Measurements from ENCODE around the gene ESYT3.
"Not testable (repeated sequence)": the region's sequence is repeated elsewhere in the genome, so short reads cannot be mapped to it uniquely, and the experiment has no call there.

ESYT3 gene

GRCh38 chr3:138408751-138409570 lies 25.5 kb upstream of the ESYT3 start:
- DNase-seq (ENCODE audit: low read depth in 2 of 2), result no peak

GRCh38 chr3:138412821-138413551 lies 21.4 kb upstream of the ESYT3 start:
- no peak for DNase-seq (ENCODE audit: low read depth in 2 of 2)

GRCh38 chr3:138416236-138416635 lies 18.2 kb upstream of the ESYT3 start:
- DNase-seq (ENCODE audit: low read depth in 2 of 2), result not testable (repeated sequence)

GRCh38 chr3:138417559-138417982 lies 16.8 kb upstream of the ESYT3 start:
- peak; percentile 28 to 54 for DNase-seq (ENCODE audit: low read depth in 2 of 2)

- no peak for DNase-seq (ENCODE audit: low read depth in 2 of 2)
Observed at GRCh38 chr3:138418601-138419206, 15.7 kb upstream of the ESYT3 start.

GRCh38 chr3:138423316-138423715 lies 11.1 kb upstream of the ESYT3 start:
- DNase-seq (ENCODE audit: low read depth in 2 of 2), result no peak

- no peak for DNase-seq (ENCODE audit: low read depth in 2 of 2)
Observed at GRCh38 chr3:138424323-138424722, 10.1 kb upstream of the ESYT3 start.

- no peak for DNase-seq (ENCODE audit: low read depth in 2 of 2)
Observed at GRCh38 chr3:138426211-138426610, 8.2 kb upstream of the ESYT3 start.

- DNase-seq (ENCODE audit: low read depth in 2 of 2), result not testable (repeated sequence)
Observed at GRCh38 chr3:138426754-138427153, 7.7 kb upstream of the ESYT3 start.

- DNase-seq (ENCODE audit: low read depth in 2 of 2), result no peak
Observed at GRCh38 chr3:138429665-138430064, 4.8 kb upstream of the ESYT3 start.

GRCh38 chr3:138432576-138433240 lies 1.7 kb upstream of the ESYT3 start:
- no peak for DNase-seq (ENCODE audit: low read depth in 2 of 2)

- no peak for DNase-seq (ENCODE audit: low read depth in 2 of 2)
Observed at GRCh38 chr3:138433892-138434275, 532 bp upstream of the ESYT3 start.

GRCh38 chr3:138434875-138435772 lies 708 bp downstream of the ESYT3 start:
- no peak for DNase-seq (ENCODE audit: low read depth in 2 of 2)

- no peak for DNase-seq (ENCODE audit: low read depth in 2 of 2)
Observed at GRCh38 chr3:138435840-138436239, 1.4 kb downstream of the ESYT3 start.

GRCh38 chr3:138437281-138437680 lies 2.9 kb downstream of the ESYT3 start:
- no peak for DNase-seq (ENCODE audit: low read depth in 2 of 2)

- no peak for DNase-seq (ENCODE audit: low read depth in 2 of 2)
Observed at GRCh38 chr3:138438896-138439295, 4.5 kb downstream of the ESYT3 start.

- no peak for DNase-seq (ENCODE audit: low read depth in 2 of 2)
Observed at GRCh38 chr3:138439646-138440045, 5.2 kb downstream of the ESYT3 start.

- no peak for DNase-seq (ENCODE audit: low read depth in 2 of 2)
Observed at GRCh38 chr3:138440121-138440521, 5.7 kb downstream of the ESYT3 start.

- DNase-seq (ENCODE audit: low read depth in 2 of 2), result no peak
Observed at GRCh38 chr3:138440596-138440995, 6.2 kb downstream of the ESYT3 start.

- DNase-seq (ENCODE audit: low read depth in 2 of 2), result no peak
Observed at GRCh38 chr3:138441256-138441655, 6.8 kb downstream of the ESYT3 start.

GRCh38 chr3:138441742-138442141 lies 7.3 kb downstream of the ESYT3 start:
- no peak for DNase-seq (ENCODE audit: low read depth in 2 of 2)
